Activated gamma-delta T cell treated with anti-CD3 and anti-CD28 coated beads, Interleukin-2, amount 50 U/mL, for 16 hours (primary cell): ENCODE measurements around the gene TANGO2.

Experiments
- DNase-seq: peaks from one replicate; pipeline ENCODE4 v3.0.0-alpha.2; 2020; ENCODE audit warnings: low read depth

The TANGO2 gene

DNA sequence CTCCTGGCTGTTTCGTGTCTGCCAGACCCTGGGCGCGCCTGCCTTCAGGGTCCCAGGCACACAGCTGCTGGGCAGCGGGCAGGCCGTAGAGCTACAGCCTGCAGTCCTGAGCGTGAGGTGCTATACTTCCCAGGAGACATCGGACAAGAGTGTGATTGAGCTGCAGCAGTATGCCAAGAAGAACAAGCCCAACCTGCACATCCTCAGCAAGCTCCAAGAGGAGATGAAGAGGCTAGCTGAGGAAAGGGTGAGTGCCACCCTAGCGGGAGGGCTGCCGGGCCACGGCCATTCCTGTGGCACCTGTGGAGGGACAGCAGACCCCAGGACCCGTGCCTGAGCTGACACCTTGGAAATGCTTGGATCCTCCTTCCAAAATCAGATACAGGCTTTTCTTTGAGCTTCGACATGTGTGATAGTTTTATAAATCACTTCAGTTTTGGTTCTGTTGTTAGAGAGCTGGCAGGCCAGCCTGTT is 87.9 kb downstream of the TANGO2 start:
- no peak for DNase-seq

DNA sequence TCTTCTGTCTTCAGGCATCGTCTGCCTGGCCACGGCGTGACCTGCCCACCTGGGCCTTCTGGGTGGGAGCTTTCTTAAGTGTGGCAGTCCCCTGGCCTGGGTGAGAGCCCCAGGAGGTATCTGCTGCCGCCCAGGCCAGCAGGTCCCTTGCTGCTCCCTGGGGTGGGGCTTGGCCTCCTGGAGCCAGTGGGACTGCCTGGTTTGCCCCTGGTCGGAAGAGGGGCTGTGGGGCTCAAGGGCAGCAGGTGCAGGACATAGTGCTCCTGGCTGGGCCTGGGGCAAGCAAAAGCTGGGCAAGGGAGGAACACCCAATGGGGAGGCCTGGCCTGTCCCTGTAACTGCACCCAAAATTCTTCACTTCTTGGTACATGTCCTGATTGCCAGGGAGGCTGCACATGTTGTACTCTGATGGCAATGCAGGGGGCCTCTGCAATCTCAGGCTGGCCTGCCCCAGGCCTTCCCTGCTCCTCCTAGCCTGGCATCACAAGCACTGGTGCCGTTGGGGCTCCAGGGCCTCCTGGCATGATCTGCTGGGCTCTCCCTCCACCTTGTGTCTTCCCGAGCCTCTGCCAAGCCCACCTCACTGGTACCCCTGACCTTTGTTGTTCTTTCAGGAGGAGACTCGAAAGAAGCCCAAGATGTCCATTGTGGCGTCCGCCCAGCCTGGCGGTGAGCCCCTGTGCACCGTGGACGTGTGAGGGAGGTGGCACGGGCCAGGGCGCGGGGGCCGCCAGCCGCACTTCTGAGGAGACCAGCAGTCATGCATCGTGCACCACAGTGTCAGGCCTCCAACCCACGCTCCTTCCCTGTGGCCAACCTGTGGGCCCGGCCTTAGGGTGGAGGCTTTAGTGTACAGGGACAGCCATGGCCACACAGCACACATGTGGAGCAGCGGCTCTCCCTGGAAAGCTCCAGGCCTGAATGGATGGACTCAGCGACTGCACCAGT is 88.8 kb downstream of the TANGO2 start:
- no peak for DNase-seq

DNA sequence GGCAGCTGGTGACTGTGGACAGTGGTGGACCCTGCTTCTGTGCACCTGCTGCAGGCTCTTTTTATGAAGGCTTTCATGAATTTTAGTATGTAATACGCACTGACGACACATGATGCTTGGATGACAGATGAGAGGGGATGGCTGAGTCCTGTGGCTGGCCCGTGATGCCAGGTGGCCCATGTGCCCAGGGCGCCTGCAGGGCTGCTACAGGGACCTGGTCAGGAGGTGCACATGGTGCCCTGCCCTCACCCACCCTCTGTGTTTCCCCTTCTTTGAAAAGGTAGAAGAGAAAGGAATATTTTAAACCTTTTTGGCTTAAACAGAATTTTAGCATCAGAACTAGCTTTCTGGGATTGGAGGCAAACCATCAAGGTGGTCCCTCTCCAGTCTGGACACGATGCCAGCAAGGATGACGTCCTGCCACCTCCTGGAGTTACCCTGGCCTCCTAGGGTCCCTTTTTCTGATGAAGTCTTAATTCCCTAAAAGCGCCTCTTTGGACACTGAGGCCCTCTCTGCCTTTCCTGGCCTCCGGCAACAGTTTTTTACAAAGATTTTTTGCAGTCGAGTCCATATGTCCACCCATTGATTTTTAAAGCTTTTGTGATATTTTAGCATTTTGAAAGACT is 89.6 kb downstream of the TANGO2 start:
- DNase-seq = no peak

DNA sequence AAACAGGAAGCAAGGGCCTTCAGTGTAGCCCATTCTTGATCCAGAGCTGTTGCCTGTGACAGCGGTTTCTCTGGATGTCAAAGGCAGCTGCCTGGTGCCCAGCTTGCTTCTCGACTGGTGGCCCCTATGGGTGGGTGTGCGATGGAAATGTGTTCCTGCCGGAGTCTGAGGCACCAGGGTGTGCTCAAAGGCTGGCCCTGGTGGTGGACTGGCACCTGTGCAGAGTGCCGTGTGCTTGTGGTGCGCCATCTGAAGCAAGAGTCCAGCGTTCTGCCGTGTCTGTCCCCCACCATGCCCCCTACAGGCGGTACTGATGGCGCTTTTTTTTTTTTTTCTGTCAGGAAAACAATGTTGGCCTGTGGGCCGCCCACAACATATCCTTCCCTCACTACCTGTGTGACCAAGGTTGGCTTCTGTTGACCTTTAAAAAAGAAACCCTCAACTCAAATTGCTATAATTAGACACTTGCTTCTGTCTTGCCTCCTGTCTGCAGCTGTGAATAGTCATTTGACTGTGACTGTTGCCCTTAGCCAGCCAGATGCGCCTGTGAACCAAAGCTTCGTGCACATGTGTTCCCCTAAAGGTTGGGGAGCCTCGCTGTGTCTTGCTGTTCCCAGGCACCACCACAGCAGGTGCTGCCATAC is 90.3 kb downstream of the TANGO2 start:
- no peak for DNase-seq

DNA sequence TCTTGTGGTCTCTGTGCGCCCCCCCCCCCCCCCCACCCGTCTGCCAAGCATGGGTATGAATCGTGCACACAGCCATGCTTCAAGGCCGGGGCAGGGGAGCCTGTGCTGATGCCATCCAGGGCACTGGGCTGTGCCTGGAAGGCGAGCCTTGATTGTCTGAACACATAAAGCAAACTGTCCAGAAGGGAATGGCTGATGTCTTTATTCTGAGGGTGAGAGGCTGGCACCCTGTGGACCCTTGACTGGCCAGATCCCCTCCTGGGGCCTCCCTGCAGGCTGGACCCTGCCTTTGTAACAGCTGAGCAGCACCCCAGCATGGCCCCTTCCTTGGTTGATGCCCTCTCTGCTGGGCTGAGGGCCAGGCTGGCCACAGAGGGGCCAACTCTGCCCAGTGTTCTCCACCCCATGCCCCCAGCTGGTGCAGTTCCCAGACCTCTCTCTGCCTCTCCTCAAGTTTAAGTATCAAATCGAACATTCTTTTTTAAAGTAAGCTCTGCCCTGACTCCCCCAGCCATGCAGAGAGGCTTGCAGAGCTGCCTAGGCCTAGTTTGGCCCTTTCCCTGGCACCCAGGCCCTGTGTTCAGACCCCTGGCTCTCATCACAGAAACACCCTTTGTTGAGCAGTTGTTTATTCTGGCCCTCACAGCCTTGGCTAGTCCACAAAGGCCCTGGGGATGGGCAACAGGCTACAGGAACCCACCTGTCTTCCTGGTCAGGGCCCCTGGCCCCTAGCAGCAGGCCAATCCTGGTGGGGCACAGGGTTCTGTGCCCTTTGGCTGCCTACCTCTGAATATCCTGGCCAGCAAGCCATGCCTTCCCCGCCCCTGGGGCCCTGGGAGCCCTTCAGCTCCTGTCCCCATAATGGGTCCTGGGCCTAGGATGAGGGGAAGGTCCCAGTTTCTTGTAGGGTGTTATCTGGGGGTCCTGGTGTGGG is 91.0 kb downstream of the TANGO2 start:
- DNase-seq = no peak

DNA sequence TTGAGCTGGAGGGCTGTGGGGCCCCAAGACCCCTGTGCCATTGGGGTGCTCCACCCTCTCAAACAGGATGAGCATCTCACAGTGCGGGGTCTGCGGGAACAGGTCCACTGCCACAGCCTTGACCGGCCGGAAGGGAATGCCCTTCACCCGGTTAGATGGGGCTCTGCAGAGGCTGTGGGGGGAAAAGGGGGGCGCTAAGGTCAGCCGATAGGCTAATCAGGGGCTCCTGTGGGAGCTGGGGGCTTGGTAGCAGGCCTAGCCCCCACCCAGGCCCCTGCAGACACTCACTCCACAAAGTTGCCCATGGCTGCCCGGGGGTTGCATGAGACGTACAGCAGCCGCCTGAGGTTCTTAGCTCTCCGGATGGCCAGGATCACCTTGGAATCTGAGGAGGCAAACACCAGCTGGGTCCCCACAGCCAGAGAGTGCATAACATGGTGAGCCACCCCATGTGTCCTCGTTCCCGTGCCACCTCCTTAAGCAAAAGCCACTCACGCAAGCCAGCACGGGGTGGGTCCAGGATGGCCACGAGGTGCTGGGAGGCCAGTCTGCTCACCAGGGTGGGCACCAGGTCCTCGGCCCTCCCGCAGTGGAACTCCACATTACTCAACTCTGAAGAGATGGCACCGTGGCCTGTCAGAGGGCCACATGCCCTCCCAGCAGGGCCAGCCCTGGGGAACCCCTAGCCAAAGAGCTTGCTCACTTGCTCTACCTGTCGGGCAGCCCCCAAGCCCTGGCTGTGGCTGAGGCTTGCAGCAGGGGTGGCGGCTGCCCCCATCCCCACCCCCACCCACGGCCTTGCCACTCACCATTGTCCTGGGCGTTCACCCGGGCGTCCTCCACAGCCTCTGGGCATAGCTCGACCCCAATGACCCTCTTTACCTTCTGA is 92.0 kb downstream of the TANGO2 start:
- no peak for DNase-seq

DNA sequence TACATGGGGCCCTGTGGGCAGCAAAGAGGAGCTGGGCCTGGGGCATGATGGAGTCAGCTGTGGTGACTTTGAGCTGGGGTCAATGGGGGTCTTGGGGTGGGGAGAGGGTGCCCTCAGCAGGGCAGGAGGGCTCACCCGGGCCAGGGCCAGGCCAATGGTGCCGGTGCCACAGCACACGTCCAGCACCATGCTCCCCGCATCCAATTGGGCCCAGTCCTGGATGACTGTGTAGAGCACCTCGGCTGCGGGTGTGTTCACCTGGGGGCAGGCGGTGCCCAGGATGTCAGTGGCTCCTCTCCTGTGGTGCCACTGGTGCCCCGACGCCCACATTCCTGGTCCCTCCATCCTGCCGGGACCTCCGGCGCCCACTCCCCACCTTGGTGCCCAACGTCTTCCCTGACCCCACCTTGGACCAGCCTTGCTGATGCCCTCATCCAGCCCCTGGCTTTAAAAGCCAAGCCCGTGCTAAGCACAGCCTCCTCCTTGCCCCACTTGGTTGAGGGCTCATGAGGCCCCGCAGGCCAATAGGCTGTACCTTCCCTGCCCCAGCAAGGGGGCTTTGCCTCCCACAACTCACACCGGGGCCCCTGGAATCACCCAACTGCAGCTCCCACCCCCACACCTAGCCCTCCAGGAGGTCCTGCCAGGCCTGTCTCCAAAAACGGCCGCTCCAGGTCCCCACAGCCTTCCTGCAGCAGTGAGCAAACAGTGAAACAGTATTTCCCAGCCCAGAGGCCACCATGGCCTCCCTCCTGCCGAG is 92.8 kb downstream of the TANGO2 start:
- DNase-seq = no peak

DNA sequence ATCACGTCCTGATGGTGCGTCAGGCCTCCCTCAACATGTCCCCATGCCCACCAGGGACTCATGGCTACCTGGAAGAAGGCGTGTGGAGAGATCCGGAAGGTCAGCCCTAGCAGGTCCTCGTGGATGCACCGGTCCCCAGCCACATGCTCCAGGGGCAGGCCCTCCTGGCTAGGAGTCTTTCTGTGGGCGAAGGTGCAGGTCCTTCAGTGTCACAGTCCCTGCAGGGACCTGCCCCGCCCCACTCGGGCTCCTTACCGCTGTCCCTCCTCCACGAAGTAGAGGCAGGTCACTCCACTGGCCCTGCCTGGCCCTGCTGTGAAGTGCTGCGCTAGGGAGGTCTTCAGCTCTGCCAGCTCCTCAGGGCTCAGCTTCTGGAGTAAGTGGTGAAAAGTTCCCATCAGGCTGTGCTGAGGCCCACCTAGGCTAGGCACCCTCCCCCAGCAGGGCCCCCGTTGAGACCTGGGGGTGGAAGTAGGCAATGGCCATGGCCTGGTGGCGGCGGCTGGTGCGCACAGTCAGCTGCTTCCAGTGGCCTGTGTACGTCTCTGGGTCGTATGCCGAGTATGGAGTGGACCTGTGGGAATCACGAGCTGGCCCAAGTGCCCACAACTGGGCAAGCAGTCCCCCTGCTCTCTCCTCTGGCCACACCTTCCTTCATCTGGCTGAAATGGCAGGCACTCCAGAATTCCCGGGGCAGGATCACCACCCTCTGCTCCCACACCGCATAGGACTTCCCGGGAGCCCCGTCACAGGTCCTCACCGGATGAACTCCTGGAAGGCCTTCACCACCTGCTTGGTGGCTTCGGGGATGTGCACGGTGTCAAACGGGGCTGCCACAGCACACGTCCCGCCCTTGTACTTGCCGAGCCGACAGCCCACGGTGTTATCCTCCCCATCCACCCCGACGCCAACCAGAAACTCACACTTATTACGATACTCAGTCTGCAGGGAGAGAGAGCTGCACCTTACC is 93.9 kb downstream of the TANGO2 start:
- DNase-seq = no peak

DNA sequence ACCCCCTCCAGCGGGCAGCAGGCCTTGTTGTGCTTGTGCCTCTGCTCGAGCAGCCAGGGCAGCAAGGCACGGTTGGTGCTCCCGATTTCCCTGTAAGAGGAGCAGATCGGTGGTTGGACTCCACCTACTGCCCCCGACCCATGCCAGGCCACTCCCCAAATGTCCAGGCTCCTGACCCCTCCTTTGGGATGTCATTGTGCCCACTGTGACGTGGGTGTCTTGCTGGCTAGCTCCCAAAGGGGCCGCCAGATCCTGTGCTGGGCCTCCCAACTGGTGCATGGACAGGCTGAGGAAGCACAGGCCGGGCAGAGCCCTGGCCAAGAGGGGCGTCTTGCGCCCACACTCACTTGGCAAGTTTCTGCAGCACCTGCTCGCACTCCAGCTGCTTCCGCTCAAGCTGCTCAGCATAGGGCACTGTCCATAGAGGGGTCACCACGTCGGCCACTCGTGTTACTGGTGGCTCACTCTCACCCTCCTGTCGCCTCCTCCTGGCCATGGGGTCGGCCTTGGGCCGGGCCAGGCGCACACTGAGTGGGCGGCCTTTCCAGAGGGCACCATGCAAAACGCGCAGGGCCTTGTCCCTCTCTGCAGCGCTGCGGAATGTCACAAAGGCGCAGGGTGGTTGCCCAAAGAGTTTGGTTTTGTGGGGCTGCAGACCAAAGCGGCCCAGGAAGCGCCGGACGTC is 94.9 kb downstream of the TANGO2 start, which contains the start of gene RANBP1:
RANBP1 (plus strand) TSS at position 414 of the 685 bp plus-strand sequence; CDS start at position 495, 81 bp downstream.
- DNase-seq = no peak

DNA sequence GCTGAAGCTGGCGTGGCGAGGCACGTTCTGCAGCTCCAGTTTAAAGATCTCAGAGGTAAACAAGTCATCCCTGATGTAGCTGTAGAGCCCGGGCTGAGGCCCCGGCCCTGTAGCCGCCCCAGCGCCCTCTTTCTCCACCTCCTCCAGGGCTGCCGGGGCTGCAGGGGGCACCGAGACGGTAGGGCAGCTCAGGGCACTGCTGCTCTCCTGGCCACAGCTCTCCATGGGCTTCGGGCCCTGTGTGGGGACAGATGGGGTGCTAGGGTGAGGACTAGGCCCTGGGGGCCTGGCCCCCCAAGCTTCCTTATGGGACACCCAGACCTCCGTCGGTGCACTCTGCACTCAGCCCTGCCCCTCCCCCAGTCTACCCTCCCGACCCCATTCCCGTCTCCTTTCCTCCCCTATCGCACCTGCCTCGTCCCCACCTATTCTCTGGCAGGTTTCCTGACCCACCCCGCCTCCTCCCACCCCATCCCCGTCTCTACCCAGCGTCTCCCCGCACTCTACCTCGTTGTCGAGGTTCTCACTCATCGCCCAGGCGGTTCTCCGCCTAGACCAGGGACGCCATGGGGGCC is 95.6 kb downstream of the TANGO2 start:
- no peak for DNase-seq
